DOHH2 (cell line): ENCODE data around the gene ARID4B.
"Not testable (repeated sequence)": the region's sequence is repeated elsewhere in the genome, so short reads cannot be mapped to it uniquely, and the experiment has no call there.

Source experiments
- CTCF ChIP-seq: fragments of 200-600 bp; sonication (generic); IDR thresholded peaks from one replicate; pipeline ENCODE4 v1.5.1; 2014; ENCODE audit warnings: antibody characterized with exemption, mild to moderate bottlenecking, low read depth, low read length; ENCODE audit not compliant: poor library complexity, severe bottlenecking
- EZH2phosphoT487 ChIP-seq: fragments of 200-600 bp; sonication (generic); IDR thresholded peaks from 2 replicates; pipeline ENCODE4 v1.6.1; 2017; ENCODE audit warnings: borderline replicate concordance, mild to moderate bottlenecking, antibody characterized with exemption, low read length, moderate library complexity, mixed read lengths

DNA sequence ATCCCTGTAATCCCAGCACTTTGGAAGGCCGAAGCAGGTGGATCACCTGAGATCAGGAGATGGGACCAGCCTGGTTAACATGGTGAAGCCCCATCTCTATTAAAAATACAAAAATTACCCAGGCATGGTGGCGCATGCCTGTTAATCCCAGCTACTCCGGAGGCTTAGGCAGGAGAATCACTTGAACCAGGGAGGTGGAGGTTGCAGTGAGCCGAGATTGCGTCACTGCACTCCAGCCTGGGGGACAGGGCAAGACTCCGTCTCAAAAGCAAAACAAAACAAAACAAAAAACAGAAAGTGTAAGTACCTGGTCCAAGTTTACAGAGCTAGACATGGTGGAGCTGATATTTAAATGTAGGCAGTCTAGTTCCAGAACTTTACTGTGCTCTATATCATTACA lies 69.9 kb downstream of the ARID4B start:
- not testable (repeated sequence) for TF ChIP-seq CTCF, EZH2phosphoT487
